GM23338 (cell line): ENCODE data around the gene DRC3. TPM values are rescaled to one million over a fixed set of nuclear protein-coding genes. Genes with fewer than 3 reads are reported as not detected.

ENCODE experiments used
- ATAC-seq: fragments of 200-7000 bp; cut with Tn5 transposase; 3 replicates; pipeline ENCODE4 v1.9.1; 2020
- DNase-seq: peaks from one replicate; pipeline ENCODE4 v3.0.0-alpha.2; 2015; ENCODE audit warnings: low spot score
- H2AFZ ChIP-seq: fragments of 200-600 bp; sonication (generic); 2 replicates; pipeline ENCODE4 v1.8.0; 2016; ENCODE audit warnings: antibody characterized with exemption, mild to moderate bottlenecking, moderate library complexity
- H3F3A ChIP-seq: fragments of 200-600 bp; sonication (generic); replicated peaks from 2 replicates; pipeline ENCODE4 v1.8.0; 2017; ENCODE audit warnings: antibody characterized with exemption, mixed run types, low read depth
- H3K27ac ChIP-seq: fragments of 200-600 bp; sonication (generic); 2 replicates; pipeline ENCODE4 v1.6.1; 2016; ENCODE audit warnings: low read depth
- H3K27me3 ChIP-seq: fragments of 200-600 bp; sonication (generic); 2 replicates; pipeline ENCODE4 v1.8.0; 2016; ENCODE audit warnings: mild to moderate bottlenecking, mixed run types, moderate library complexity; ENCODE audit not compliant: insufficient read depth
- H3K36me3 ChIP-seq: fragments of 200-600 bp; sonication (generic); 2 replicates; pipeline ENCODE4 v1.8.0; 2016; ENCODE audit warnings: mild to moderate bottlenecking; ENCODE audit not compliant: insufficient read depth
- H3K4me1 ChIP-seq: fragments of 200-600 bp; sonication (generic); 2 replicates; pipeline ENCODE4 v1.8.0; 2016; ENCODE audit warnings: mild to moderate bottlenecking, moderate library complexity; ENCODE audit not compliant: insufficient read depth
- H3K4me2 ChIP-seq: fragments of 200-600 bp; sonication (generic); 2 replicates; pipeline ENCODE4 v1.7.1; 2017; ENCODE audit warnings: mixed run types
- H3K4me3 ChIP-seq: fragments of 200-600 bp; sonication (generic); 2 replicates; pipeline ENCODE4 v1.6.1; 2016; ENCODE audit warnings: mixed run types
- H3K79me2 ChIP-seq: fragments of 200-600 bp; sonication (generic); replicated peaks from 2 replicates; pipeline ENCODE4 v1.8.0; 2017; ENCODE audit warnings: mild to moderate bottlenecking; ENCODE audit not compliant: insufficient read depth
- H3K9me2 ChIP-seq: fragments of 200-600 bp; sonication (generic); 2 replicates; pipeline ENCODE4 v1.8.0; 2017; ENCODE audit not compliant: insufficient read depth
- H4K20me1 ChIP-seq: fragments of 200-600 bp; sonication (generic); replicated peaks from 2 replicates; pipeline ENCODE4 v1.8.0; 2017; ENCODE audit warnings: mild to moderate bottlenecking; ENCODE audit not compliant: insufficient read depth
- H3K27ac Mint-ChIP-seq: 2 replicates; pipeline ENCODE4 v1.8.0; 2020; ENCODE audit warnings: inconsistent platforms, mild to moderate bottlenecking, moderate library complexity, mixed read lengths
- H3K27me3 Mint-ChIP-seq: 3 replicates; pipeline ENCODE4 v1.8.0; 2022; ENCODE audit warnings: low read depth, mild to moderate bottlenecking, moderate library complexity, mixed read lengths, inconsistent platforms; ENCODE audit not compliant: insufficient read depth, poor library complexity
- H3K36me3 Mint-ChIP-seq: 3 replicates; pipeline ENCODE4 v1.8.0; 2021; ENCODE audit warnings: low read depth, mild to moderate bottlenecking, inconsistent platforms, moderate library complexity, mixed read lengths
- H3K4me1 Mint-ChIP-seq: 3 replicates; pipeline ENCODE4 v1.8.0; 2020; ENCODE audit warnings: mild to moderate bottlenecking, inconsistent platforms, mixed read lengths
- H3K4me3 Mint-ChIP-seq: 3 replicates; pipeline ENCODE4 v1.8.0; 2021; ENCODE audit warnings: moderate library complexity, mild to moderate bottlenecking, inconsistent platforms, mixed read lengths
- H3K9me3 Mint-ChIP-seq: 3 replicates; pipeline ENCODE4 v1.8.0; 2020; ENCODE audit warnings: moderate library complexity, mild to moderate bottlenecking, inconsistent platforms, mixed read lengths
- CREB1 ChIP-seq: fragments of 250-450 bp; sonication (Bioruptor Pico); IDR thresholded peaks from 2 replicates; pipeline ENCODE4 v1.5.0; 2020; ENCODE audit warnings: low read depth, mild to moderate bottlenecking, moderate library complexity
- ETS1 ChIP-seq: IDR thresholded peaks from 2 replicates; pipeline ENCODE4 v1.6.1; 2016; ENCODE audit warnings: antibody characterized with exemption
- EZH2 ChIP-seq: fragments of 200-600 bp; sonication (generic); IDR thresholded peaks from one replicate; pipeline ENCODE4 v1.8.0; 2017; ENCODE audit warnings: antibody characterized with exemption, mild to moderate bottlenecking, low read depth; ENCODE audit not compliant: unreplicated experiment
- EZH2phosphoT487 ChIP-seq: fragments of 200-600 bp; sonication (generic); IDR thresholded peaks from one replicate; pipeline ENCODE4 v1.8.1; 2018; ENCODE audit warnings: antibody characterized with exemption; ENCODE audit not compliant: unreplicated experiment
- JUNB ChIP-seq: IDR thresholded peaks from one replicate; pipeline ENCODE4 v1.6.1; 2016; ENCODE audit warnings: antibody characterized with exemption; ENCODE audit not compliant: unreplicated experiment
- NANOG ChIP-seq: IDR thresholded peaks from 2 replicates; pipeline ENCODE4 v1.6.1; 2016; ENCODE audit warnings: antibody characterized with exemption, borderline replicate concordance
- POLR2AphosphoS5 ChIP-seq: IDR thresholded peaks from 2 replicates; pipeline ENCODE4 v1.6.1; 2016; ENCODE audit warnings: antibody characterized with exemption, low read depth
- REST ChIP-seq: IDR thresholded peaks from one replicate; pipeline ENCODE4 v1.6.1; 2018; ENCODE audit warnings: antibody characterized with exemption; ENCODE audit not compliant: unreplicated experiment
- STAT1 ChIP-seq: IDR thresholded peaks from one replicate; pipeline ENCODE4 v1.6.1; 2016; ENCODE audit warnings: antibody characterized with exemption; ENCODE audit not compliant: unreplicated experiment
- ZNF114 ChIP-seq: fragments of 250-450 bp; sonication (Bioruptor Pico); IDR thresholded peaks from 2 replicates; pipeline ENCODE4 v1.5.0; 2020; ENCODE audit warnings: mild to moderate bottlenecking, moderate library complexity
- ZNF331 ChIP-seq: fragments of 250-450 bp; sonication (Bioruptor Pico); IDR thresholded peaks from 2 replicates; pipeline ENCODE4 v1.5.0; 2020; ENCODE audit warnings: low read depth, mild to moderate bottlenecking, moderate library complexity
- ZNF462 ChIP-seq: fragments of 250-450 bp; sonication (Bioruptor Pico); IDR thresholded peaks from 2 replicates; pipeline ENCODE4 v1.5.0; 2020; ENCODE audit warnings: mild to moderate bottlenecking, moderate library complexity
- polyA plus RNA-seq: library from polyadenylated mRNA; unstranded; fragments of >200 nt; fragmentation: Nextera tagmentation; extraction: Ambion mirVana; gene quantifications from 2 replicates; pipeline ENCODE4 v1.2.1, GENCODE V29; 2016
- total RNA-seq: library from RNA; depleted of rRNA; stranded (reverse); fragments of >200 nt; shearing (Covaris generic); gene quantifications from 2 replicates; pipeline ENCODE4 v1.2.3, GENCODE V29; 2014

The DRC3 gene
- total and polyA plus RNA-seq, 2 experiments from 2014 or later: 1.1 TPM; not detected in 1

GRCh38 chr17:18028114-18028951, 55.7 kb downstream of the DRC3 start (continued):
- TF ChIP-seq EZH2phosphoT487 (no peak), CREB1 (no peak), STAT1 (no peak), POLR2AphosphoS5 (no peak)

GRCh38 chr17:18028952-18029540, 56.4 kb downstream of the DRC3 start:
- Mint-ChIP-seq H3K27ac (no peak overlapping the region), H3K4me3 (no peak overlapping the region), H3K36me3 (no peaks in the 10 kb centered on the region), H3K9me3 (no peaks in the 10 kb centered on the region), H3K27me3 (peaks cover 4% of the 10 kb centered on the region), H3K4me1 (no peaks in the 10 kb centered on the region; the same call in 2 of the 3 replicates)
- ATAC-seq (no peak), DNase-seq (no peak)
- no peak overlapping the region for H2AFZ ChIP-seq
- no peaks in the 10 kb centered on the region for H3K36me3 ChIP-seq
- no peaks in the 10 kb centered on the region for H3K4me1 ChIP-seq
- H3K4me3 ChIP-seq: no peak overlapping the region
- no peaks in the 10 kb centered on the region for H3K9me2 ChIP-seq
- H3K4me2 ChIP-seq: no peak overlapping the region
- no peaks in the 10 kb centered on the region for H3K27me3 ChIP-seq
- no peak overlapping the region for H3K27ac ChIP-seq
- no peaks in the 10 kb centered on the region for H4K20me1 ChIP-seq
- H3K79me2 ChIP-seq: peaks cover 9% of the 10 kb centered on the region; the same call in 1 of the 2 replicates
- no peaks in the 10 kb centered on the region for H3F3A ChIP-seq
- no peak for TF ChIP-seq STAT1
- TF ChIP-seq EZH2: no peak
- TF ChIP-seq ETS1: no peak
- no peak for TF ChIP-seq ZNF331 (CRISPR knock-in tag)
- no peak for TF ChIP-seq ZNF462
- no peak for TF ChIP-seq NANOG
- no peak for TF ChIP-seq CREB1
- no peak for TF ChIP-seq JUNB
- no peak for TF ChIP-seq EZH2phosphoT487
- no peak for TF ChIP-seq ZNF114 (CRISPR knock-in tag)
- TF ChIP-seq REST: no peak
- TF ChIP-seq POLR2AphosphoS5: no peak
